ENCODE results near the gene RGCC.

Gene RGCC

GRCh38 chr13:41454170-41454569 is 3.2 kb upstream of the RGCC start:
- DNase-seq, result no peak

GRCh38 chr13:41455725-41456419 is 1.5 kb upstream of the RGCC start:
- DNase-seq, result no peak

GRCh38 chr13:41457589-41458186 is 338 bp downstream of the RGCC start:
- peak; percentile 35 for DNase-seq

- DNase-seq, result peak; percentile 55
These were observed 924 bp downstream of the RGCC start for GRCh38 chr13:41458187-41458760.

DNA sequence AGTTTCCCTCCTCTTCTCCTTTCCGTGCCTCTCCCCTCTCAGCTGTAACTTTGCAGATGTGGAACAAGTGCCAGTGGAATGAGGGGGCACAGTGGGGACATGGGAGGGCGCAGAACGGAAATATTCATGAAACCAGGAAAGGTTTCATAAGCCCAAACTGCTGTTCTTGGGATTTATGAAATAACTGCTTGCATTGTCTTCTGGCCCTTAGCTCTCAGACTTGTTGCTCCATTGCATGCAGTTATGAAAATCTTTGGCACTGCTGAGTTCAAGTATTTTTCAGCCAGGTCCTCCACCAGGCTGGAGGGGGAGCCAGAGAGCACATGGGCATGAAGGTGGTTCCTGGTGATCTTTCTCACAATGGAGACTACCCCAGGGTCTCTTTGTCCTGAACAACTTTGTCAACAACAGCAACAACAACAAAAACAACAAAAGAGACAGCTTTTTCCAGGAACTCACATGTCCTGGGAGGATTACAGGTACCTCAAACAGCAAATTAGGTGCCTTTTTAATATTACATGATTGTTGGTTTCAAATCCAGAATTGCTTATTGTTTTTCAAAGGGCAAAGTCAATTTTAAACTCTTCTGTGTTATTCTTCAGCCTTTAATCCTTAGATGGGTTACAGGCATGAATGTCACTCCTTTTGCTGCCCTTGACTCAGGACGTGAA is 1.5 kb downstream of the RGCC start:
- DNase-seq, result peak; percentile 72

- peak; percentile 36 for DNase-seq
These were observed 2.2 kb downstream of the RGCC start for GRCh38 chr13:41459432-41460073.

DNA sequence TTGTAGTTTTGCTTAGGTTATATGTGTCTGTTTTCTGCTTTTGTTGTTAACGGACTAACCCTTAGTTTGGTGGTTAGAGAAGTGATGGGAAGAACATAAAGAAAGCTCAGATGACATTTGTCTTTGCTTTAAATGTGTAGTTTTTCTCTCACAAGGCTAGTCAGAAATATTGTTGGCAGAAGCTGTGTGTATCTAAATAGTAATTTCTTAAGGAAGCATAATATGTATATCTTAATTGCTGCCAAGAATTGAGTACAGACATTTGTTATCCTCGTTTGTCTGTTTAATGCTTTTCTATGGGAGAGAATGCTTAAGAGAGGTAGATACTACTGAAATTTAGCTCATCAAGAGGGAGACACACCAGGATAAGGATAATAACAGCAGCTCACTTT is 2.7 kb downstream of the RGCC start:
- DNase-seq, result no peak

DNA sequence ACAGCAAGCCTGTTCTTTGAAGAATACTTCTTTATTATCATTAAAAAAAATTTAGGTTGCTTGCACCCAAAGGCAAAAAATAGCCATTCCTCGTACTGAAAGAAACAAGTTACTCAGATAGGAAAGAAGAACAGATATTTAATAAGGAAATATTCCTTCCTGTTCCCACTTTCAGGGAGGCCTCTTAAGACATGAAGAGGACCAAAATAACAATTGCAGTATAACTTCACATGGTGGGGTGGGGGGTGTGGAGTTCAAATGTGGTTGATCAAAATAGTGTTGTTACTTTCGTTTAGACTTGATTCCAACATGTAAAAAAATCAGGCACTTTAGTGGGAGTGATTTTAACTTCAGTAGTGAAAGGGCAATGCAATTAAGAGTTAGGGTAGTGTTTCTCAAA is 3.6 kb downstream of the RGCC start:
- DNase-seq, result no peak

DNA sequence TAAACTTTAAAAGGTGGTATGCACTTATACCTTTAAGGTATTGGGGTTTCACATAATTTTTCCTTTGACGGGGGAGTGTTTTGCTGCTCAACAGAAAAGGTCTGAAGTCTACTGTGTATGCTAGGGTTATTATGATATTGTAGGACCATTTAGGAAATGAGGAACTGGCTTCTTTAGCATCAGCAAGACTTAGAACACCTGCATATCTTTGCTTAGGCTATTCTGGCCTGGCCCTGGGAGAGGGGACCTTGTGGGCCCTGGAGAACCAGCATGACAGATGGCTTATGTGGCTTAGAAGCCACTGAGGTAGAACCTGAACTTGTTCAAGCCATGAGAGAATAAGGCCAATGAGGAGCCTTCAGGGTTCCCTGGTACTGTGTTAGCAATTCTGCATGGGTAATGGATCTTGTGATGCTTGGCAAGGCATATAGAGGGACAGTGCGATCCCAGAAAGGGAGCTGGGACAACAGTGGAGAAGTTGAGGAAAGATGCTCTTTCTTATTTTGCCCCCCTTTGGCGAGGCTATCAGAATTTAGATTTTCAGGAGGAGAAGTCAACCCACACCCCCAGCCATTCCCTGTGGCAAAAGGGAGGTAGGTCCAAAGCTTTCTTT is 4.3 kb downstream of the RGCC start:
- DNase-seq, result no peak

DNA sequence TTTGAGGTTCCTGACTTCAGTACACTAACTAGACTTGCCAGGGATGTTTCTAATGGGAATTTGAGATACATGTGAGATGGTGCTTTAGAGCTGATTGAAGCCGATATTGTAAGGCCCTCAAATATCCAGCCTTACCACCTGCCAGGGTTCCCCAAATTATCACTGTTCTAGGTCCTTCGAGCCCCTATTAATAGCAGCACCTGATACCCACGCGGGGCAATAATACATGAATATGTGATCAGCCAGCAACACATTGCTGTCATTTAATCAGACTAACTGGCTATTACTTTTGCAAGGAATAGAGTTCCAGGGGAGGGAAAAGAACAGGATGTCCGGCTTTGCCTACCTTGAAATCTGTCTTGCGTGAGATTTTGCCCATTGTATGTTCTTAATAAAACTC is 5.1 kb downstream of the RGCC start:
- DNase-seq, result no peak

DNA sequence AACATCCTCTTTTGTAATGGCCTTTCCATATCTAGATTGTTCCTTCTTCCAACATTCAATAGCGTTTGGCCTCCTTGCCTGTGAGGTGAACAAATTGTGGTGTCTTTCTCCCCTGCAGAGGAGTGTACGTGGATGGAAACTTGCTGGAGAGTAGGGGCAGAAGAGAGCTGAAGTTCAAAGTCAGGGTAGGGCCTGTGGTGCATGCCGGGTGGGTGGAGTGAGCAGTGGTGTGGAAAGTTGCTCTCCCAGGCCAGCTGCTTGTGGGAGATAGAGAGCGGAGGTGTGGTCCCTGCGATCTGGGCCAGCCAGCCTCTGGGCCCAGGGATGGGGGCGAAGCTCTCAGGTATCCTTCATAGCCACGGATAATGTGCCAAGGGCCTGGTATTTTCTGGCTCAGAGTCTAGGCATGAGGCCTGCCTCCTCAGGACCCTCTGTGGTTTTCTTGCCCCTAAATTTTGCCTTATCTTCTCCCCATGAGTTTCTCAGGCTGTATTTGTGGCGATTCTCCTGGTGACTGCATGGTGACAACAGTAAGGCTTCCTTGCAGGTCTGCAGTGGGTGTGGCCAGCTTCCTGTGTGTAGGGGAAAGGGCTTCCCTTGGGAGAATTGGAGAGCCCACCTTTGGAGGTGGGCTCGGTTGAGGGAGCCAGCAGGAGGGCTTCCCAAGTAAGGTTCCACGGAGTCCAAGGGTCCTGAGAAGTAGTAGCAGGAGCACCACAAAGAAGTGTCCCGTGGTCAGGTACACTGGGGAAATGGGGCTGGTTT is 6.7 kb downstream of the RGCC start:
- peak; percentile 65 for DNase-seq

DNA sequence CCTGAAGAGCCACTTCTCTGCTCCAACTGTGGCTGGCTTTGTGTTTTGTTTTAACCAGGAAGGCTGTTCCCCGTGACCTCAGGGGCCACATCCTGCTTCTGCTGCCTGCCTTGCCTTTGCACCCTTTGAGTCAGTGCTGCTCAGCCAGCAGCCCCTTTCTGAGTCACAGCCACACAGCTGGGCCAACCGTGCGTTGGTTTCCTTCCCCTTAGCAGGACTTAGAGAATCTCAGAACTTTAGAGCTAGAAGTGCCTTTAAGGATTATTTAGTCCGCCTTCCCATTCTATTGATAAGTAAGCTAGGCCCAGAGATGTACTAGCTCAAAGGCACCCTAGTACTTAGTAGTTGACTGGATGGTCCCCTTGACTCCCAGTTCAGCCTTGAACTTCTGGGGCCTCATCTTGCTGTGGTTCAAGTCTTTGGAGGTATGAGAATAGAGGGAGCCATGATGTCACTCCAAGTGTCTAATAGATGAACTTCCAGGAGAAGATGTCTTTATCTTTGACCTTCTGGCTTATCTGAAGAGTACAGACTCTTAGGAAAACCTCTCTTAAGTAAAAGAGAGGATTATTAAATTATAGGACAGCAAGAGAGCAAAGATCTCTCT is 8.0 kb downstream of the RGCC start:
- DNase-seq, result peak; percentile 94

GRCh38 chr13:41465898-41466320 is 8.6 kb downstream of the RGCC start:
- DNase-seq, result no peak

DNA sequence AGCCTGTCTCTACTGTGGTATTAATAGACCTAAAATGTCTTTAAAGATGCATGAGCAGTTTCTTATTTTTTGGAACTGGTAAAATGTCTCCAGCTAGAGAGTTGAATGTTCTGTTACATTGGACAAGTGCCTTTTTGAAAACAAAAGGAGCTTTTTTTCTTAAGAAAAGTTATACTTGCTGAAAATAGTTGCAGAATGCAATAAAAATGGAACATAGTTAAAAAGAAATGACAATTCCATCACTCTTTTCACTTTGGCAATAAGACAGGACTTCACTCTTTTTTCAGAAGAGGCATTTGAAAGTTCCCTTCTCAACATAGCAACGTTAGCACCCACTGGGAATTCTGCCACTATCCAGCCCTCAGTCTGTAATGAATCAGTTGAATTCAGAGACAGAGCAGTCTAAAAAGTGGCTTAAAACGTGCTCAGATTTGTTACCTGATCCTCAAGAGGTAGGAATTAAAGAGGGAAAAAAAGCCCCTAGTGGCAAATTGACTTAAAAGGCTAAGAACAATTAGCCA is 10.1 kb downstream of the RGCC start:
- DNase-seq, result no peak

- DNase-seq, result no peak
These were observed 11.3 kb downstream of the RGCC start for GRCh38 chr13:41468631-41469030.

- DNase-seq, result peak; percentile 76
These were observed 12.8 kb downstream of the RGCC start for GRCh38 chr13:41470196-41470595.

- DNase-seq, result no peak
These were observed 14.4 kb downstream of the RGCC start for GRCh38 chr13:41471785-41472184.

- no peak for DNase-seq
These were observed 29.9 kb downstream of the RGCC start for GRCh38 chr13:41487222-41487621.

GRCh38 chr13:41488124-41488523 is 30.8 kb downstream of the RGCC start:
- DNase-seq, result no peak

GRCh38 chr13:41490371-41491015 is 33.1 kb downstream of the RGCC start:
- DNase-seq, result no peak

DNA sequence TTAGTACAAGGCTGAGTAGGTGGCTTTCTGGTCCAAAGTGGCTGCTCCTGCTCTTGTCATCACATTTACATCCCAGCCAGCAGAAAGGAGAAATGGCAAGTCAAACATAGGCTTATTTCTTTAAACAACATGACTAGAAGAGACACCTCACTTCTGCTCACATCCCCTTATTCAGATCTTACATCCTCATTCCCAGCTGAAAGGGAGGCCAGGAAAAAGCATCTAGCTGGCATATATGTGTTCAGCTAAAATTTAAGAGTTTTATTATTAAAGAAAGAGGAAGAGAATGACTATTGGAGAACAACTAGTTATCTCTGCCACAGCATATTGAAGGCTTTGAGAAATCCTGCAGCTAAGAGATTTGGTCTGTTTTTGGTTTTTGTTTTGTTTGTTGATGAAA is 34.1 kb downstream of the RGCC start:
- no peak for DNase-seq

All from stimulated activated CD4-positive, alpha-beta T cell treated with anti-CD3 and anti-CD28 coated beads, Interleukin-1b, Interleukin-23, amount 100 ng/mL, for 48 hours (primary cell).